ENCODE measurements around the gene TDRD12.

TDRD12 gene, protein sequence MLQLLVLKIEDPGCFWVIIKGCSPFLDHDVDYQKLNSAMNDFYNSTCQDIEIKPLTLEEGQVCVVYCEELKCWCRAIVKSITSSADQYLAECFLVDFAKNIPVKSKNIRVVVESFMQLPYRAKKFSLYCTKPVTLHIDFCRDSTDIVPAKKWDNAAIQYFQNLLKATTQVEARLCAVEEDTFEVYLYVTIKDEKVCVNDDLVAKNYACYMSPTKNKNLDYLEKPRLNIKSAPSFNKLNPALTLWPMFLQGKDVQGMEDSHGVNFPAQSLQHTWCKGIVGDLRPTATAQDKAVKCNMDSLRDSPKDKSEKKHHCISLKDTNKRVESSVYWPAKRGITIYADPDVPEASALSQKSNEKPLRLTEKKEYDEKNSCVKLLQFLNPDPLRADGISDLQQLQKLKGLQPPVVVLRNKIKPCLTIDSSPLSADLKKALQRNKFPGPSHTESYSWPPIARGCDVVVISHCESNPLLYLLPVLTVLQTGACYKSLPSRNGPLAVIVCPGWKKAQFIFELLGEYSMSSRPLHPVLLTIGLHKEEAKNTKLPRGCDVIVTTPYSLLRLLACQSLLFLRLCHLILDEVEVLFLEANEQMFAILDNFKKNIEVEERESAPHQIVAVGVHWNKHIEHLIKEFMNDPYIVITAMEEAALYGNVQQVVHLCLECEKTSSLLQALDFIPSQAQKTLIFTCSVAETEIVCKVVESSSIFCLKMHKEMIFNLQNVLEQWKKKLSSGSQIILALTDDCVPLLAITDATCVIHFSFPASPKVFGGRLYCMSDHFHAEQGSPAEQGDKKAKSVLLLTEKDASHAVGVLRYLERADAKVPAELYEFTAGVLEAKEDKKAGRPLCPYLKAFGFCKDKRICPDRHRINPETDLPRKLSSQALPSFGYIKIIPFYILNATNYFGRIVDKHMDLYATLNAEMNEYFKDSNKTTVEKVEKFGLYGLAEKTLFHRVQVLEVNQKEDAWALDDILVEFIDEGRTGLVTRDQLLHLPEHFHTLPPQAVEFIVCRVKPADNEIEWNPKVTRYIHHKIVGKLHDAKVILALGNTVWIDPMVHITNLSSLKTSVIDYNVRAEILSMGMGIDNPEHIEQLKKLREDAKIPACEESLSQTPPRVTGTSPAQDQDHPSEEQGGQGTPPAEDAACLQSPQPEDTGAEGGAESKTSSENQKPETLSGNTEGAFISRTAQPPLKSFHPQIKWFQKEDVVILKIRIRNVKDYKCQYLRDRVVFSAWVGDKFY (N-terminal part only)

GRCh38 chr19:32719611-32720059, at the start of gene TDRD12:
Gene TDRD12 (plus strand): TSS chr19:32719767. CDS start chr19:32720073, 306 bp downstream.
- DNase-seq (ENCODE audit: low spot score): peak; percentile 84

GRCh38 chr19:32671883-32672593, 47.5 kb upstream of the TDRD12 start:
- DNase-seq (ENCODE audit: low spot score): no peak

DNA sequence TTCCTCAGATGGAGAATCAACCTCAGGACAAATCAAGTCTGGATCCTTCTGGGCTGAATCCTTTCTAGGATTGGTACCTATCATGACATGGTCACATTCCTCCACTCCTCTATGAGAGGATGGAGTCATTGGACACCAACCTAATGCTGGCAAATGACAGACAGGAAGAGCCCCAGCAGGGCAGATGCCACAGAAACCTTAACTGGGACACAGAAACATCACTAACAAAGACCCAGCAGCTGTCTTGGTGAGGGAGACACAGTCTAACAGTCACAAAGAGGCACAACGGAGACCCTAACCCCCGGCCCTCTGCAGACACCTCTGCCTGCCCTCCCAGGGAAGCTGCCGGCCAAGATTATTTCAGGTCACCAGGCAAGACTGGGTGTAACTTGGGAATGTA, 46.7 kb upstream of the TDRD12 start:
- DNase-seq (ENCODE audit: low spot score): no peak

DNA sequence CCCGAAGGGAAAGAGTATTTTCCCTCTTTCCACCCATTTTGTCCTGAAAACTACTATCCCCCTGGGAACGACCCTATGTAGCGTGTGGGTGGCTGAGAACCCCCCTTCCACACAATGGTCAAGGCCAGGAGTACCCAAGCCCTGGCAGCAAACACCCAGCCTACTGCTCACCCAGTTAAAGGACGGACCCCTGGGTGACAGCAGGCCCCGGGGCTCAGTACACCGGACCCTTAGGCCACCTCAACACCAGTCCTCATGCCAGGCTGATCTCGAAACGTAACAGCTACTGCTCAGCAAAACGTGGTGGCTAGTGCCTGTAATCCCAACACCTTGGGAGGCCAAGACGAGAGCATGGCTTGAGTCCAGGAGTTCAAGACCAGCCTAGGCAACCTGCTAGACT, 46.0 kb upstream of the TDRD12 start:
- DNase-seq (ENCODE audit: low spot score): no peak

DNA sequence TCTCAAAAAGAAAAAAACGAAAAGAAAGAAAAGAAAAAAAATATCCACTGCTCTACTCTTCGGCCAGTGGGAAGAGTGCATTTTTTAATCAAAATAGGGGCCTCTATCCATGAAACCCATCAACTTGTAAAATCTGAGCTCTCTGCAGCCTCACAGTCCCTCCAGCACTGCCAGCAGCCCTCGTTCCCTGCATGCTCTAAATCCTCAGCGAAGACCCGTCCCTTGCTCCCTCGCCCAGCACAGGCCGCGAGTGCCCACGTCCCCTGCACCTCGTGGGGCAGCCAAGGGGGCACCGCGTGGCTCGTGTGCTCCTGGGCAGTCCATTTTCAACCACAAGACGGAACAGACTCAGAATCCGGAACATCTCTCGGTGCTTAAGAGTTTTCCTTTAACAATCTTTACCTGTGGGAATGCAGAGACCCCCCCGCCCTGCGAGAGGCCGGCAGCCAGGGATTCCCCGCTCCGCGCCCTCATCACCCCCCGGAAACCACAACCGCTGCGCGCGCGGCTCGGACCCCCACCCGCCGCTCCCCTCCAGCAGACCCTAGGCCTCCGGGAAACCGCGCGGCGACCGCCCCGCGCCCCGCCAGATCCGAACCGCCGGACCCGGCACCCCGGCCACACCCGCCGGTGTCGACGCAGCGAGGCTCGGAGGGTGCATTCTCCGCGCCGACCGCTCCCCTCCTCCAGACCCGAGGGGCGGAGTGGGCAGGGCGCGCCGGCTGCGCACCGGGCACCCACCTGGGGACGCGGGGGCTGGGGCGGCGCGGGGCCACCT, 45.2 kb upstream of the TDRD12 start:
- DNase-seq (ENCODE audit: low spot score): no peak

DNA sequence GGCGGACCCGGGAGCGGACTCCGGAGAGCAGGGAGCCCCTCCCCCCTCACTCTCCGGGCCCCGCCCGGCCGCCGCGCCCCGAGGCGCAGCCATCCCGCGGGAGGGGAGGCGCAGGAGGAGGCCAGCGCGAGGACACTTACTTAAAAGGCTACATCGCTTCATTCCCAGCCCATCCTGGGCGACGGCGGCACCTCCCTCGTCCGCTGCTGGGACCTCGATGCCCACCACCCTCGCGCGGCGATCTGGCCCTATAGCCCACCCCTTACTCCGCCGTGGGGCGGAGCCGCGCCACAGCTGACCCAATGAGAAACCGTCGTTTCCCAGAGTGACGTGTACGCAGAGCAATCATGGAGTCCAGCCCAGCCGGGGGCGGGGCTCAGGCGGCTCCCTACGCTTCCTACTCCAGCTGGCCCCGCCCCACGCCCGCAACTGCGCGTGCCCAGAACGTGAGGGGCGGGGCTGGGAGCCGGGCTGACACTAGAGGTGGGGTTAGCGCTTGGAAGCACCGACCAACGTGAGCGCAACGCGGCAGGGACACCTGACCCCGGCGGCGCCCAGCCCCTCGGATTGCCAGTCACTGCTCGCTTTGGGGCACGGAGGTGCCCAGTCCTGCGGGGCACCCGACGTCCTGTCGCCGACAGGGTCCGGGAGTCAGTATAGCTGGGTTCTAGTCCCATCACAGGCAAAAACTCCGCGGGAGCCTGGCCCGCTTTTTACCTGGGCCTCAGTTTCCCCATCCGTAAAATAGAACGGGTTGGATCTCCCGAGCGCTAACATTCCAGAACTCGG, 44.4 kb upstream of the TDRD12 start, which contains the start of gene ANKRD27:
ANKRD27 (minus strand) TSS at position 250 of the 789 bp plus-strand sequence. CDS start 16,165 bp downstream, outside the sequence.
- DNase-seq (ENCODE audit: low spot score): peak; percentile 96

- DNase-seq (ENCODE audit: low spot score): peak; percentile 72
Observed at GRCh38 chr19:32675720-32676185, 43.8 kb upstream of the TDRD12 start, which contains the start of gene RGS9BP. Gene RGS9BP (plus strand): TSS chr19:32675848. CDS start chr19:32676264, 416 bp downstream.

GRCh38 chr19:32676186-32676894, 43.2 kb upstream of the TDRD12 start:
- DNase-seq (ENCODE audit: low spot score): peak; percentile 31

DNA sequence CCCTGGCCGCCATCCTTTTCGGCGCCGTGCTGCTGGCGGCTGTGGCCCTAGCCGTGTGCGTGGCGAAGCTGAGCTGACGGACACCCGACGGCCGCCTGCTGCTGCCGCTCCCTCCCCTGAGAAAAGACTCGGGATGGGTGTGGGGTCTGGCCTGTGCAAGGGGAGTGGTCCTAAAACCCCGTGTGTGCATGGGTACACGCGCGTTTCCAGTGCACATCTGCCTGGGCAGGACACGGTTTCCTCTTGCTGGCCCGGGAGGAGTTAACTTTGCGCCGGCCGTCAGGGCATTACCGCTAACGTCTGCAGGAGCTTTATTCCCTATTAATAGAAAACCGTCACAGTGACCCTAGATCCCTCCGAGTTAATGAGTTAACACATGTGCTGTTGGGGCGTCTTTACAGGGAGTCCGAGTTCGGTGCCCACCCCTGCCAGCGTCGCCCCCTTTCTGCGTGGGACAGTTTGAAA, 42.6 kb upstream of the TDRD12 start:
- no peak for DNase-seq (ENCODE audit: low spot score)

- DNase-seq (ENCODE audit: low spot score): peak; percentile 46
Observed at GRCh38 chr19:32677657-32678056, 41.9 kb upstream of the TDRD12 start.

DNA sequence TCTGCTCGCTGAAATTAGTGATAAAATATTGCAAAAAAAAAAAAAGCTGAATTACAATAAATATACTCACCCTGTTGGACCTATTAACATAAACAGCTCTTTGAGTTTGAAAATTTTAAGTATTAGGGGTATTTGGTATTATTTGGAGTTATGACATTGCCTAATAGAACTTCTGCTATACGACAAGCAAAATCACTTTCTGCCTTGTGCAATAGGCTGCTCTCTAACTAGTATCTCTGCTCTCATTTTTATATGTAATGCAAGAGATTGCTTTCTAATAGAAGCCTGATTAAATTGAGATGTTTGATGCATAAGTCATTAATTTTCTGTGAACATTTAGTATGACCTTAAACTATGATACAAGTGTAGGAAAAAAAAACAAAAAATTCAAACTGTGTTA, 38.6 kb upstream of the TDRD12 start:
- no peak for DNase-seq (ENCODE audit: low spot score)

GRCh38 chr19:32682317-32682716, 37.2 kb upstream of the TDRD12 start:
- no peak for DNase-seq (ENCODE audit: low spot score)

DNA sequence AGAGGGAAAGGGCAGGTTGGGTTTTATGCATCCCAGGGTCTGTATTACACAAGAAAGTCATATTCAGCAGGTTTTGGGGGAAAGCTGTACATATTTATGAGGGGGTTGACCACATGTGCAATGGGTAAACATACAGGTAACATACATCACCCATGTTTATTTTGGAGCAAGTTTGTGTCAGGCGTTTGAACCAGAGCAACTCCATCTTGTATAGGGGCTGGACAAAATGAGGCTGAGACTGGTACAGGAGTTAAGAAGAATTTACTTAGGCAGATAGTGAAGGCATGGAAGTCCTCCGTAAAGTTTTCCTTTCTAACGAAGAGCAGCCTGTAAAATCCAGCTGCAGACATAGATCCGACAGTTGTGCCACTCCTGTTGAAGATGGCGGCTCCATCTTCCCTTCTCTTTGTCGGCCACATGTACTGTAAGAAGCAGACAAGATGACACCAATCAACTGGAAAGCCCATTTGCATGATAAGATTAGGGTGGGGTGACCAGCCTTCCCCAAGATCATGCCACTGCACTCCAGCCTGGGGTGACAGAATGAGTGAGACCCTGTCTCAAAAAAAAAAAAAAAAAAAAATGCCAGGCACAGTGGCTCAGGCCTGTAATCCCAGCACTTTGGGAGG, 32.6 kb upstream of the TDRD12 start:
- no peak for DNase-seq (ENCODE audit: low spot score)

GRCh38 chr19:32687681-32688080, 31.9 kb upstream of the TDRD12 start:
- no peak for DNase-seq (ENCODE audit: low spot score)

- no peak for DNase-seq (ENCODE audit: low spot score)
Observed at GRCh38 chr19:32688311-32688710, 31.3 kb upstream of the TDRD12 start.

DNA sequence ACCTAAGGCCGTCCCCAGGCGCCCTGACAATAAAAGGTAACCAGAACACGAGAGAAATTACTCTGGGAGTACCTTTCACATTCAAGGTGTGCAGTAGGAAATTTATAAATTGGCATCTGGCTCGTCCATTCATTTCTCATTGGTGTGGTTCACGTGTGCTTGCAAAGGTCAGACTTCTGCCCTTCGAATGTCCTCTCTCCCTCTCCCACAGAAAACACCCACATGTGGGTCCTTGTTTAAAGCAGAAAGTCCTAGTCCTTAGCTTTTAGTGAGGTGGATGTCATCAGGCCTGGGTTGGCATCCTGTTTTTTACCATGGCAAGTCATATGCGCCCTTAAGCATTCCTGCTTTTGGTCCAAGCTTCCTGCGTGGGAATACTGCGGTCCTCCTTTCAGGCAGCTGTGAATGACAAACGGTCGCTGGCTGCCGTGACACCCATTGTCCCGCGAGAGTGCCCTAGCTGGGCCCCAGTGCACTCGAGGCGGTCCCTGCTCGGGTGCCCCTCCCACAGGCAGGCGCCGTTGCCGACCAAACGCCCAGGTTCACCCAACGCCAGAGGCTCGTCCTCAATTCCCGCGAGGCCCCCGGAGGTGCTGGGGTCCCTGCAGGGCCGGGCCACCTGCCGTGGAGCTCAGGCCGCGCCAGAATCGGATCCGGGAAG, 28.1 kb upstream of the TDRD12 start, which contains the start of gene NUDT19:
NUDT19 (plus strand) TSS at position 531 of the 661 bp plus-strand sequence. CDS start 140 bp downstream, outside the sequence.
- DNase-seq (ENCODE audit: low spot score): no peak

DNA sequence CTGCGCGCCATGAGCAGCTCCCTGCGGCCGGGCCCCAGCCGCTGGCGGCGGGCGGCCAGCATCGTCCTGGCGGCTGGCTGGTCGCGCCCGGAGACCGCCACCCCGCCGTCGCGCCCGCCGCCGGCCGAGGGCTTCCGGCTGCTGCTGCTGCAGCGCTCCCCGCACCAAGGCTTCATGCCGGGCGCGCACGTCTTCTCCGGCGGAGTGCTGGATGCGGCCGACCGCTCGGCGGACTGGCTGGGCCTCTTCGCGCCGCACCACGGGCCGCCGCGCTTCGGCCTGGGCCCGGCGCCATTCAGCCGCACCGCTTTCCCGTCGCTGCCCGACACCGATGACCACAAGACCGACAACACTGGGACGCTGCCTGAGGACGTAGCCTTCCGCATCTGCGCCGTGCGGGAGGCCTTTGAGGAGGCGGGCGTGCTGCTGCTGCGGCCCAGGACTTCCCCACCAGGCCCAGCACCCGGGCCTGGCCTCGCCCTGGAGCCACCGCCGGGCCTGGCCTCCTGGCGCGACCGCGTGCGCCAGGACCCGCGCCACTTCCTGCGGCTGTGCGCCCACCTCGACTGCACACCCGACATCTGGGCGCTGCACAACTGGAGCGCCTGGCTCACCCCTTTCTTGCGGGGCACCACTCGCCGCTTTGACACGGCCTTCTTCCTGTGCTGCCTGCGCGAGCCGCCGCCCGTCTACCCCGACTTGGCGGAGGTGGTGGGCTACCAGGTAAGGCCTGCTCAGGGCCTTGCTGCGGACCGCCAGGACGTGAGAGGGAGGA, 27.4 kb upstream of the TDRD12 start:
- peak; percentile 75 for DNase-seq (ENCODE audit: low spot score)
